K562 (cell line): ENCODE data around the gene MECR. TPM values are rescaled to one million over a fixed set of nuclear protein-coding genes. Genes with fewer than 3 reads are reported as not detected.
A peak's percentile ranks its signal among the peaks of the same experiment; 100 is the strongest.

Experiments
- ARID1B ChIP-seq: fragments of 450-650 bp; IDR thresholded peaks from 2 replicates; pipeline ENCODE4 v1.6.1; 2016; ENCODE audit warnings: antibody characterized with exemption, mild to moderate bottlenecking, inconsistent platforms
- BACH1 ChIP-seq: fragments of 200-800 bp; sonication (Bioruptor generic); IDR thresholded peaks from 2 replicates; pipeline ENCODE4 v1.6.1; 2016; ENCODE audit warnings: missing genetic modification characterization, missing compliant biosample characterization
- DDX20 ChIP-seq: fragments of 450-650 bp; IDR thresholded peaks from 2 replicates; pipeline ENCODE4 v1.6.1; 2016; ENCODE audit warnings: missing genetic modification characterization, low read depth, mild to moderate bottlenecking, missing compliant biosample characterization, moderate library complexity
- HNRNPH1 ChIP-seq: fragments of 200-400 bp; formaldehyde crosslinking; optimal IDR thresholded peaks from 2 replicates; pipeline ENCODE3; 2017; ENCODE audit warnings: low read depth, mild to moderate bottlenecking, low read length, moderate library complexity
- MED1 ChIP-seq: sonication (generic); formaldehyde crosslinking; IDR thresholded peaks from 2 replicates; pipeline ENCODE4 v1.8.1; 2023; ENCODE audit warnings: missing genetic modification reagents, borderline replicate concordance
- SAP30 ChIP-seq: fragments of 200-600 bp; sonication (generic); IDR thresholded peaks from 2 replicates; pipeline ENCODE4 v1.6.1; 2012; ENCODE audit warnings: borderline replicate concordance, low read depth, mild to moderate bottlenecking, moderate library complexity, low read length, control low read depth, inconsistent platforms; ENCODE audit not compliant: insufficient read depth, poor library complexity, severe bottlenecking
- SIX5 ChIP-seq, 2 experiments: IDR thresholded peaks; 2 replicates each; pipeline ENCODE4 v1.6.1; 2011; ENCODE audit warnings: low read length in 2 of 2, borderline replicate concordance in 1 of 2, low read depth in 1 of 2, mild to moderate bottlenecking in 1 of 2, moderate library complexity in 1 of 2; ENCODE audit not compliant: insufficient read depth in 1 of 2
- ZEB2 ChIP-seq: fragments of 450-650 bp; IDR thresholded peaks from 2 replicates; pipeline ENCODE4 v1.6.1; 2016
- ZNF12 ChIP-seq: sonication (generic); formaldehyde crosslinking; IDR thresholded peaks from 2 replicates; pipeline ENCODE4 v1.4.0; 2020; ENCODE audit warnings: mild to moderate bottlenecking, missing genetic modification reagents
- ZNF165 ChIP-seq: fragments of 250-450 bp; sonication (Bioruptor Pico); IDR thresholded peaks from 2 replicates; pipeline ENCODE4 v1.4.0; 2020; ENCODE audit warnings: borderline replicate concordance
- ZNF444 ChIP-seq: fragments of 250-450 bp; sonication (Bioruptor Pico); IDR thresholded peaks from 2 replicates; pipeline ENCODE4 v1.4.0; 2020; ENCODE audit warnings: mild to moderate bottlenecking, moderate library complexity
- polyA plus RNA-seq, 8 experiments: library from polyadenylated mRNA; depleted of rRNA in 4 of 8; stranded (reverse) in 5 of 8; unstranded in 3 of 8; fragments of >200 nt; fragmentation: Nextera tagmentation in 2 of 8; fragmentation: Illumina TruSeq in 1 of 8; extraction: Ambion mirVana in 2 of 8; extraction: Trizol in 1 of 8; gene quantifications; 2 replicates each; pipeline versions ENCODE4 v1.2.1 to v1.2.3, GENCODE V29; 2011 to 2014; ENCODE audit warnings: inconsistent platforms in 1 of 8, missing spikeins in 1 of 8
- total RNA-seq, 7 experiments: library from RNA; depleted of rRNA in 6 of 7; stranded (reverse); fragments of >200 nt in 6 of 7; fragmentation: Illumina TruSeq in 2 of 7; extraction: Trizol in 2 of 7; gene quantifications; 2 replicates each; pipeline versions ENCODE4 v1.2.1 to v1.2.3, GENCODE V29; 2011 to 2021; ENCODE audit warnings: low replicate concordance in 1 of 7
- TF ChIP-seq, protein P1 (sequence below): sonication (generic); formaldehyde crosslinking; IDR thresholded peaks from 2 replicates; pipeline ENCODE4 v1.8.1; 2022; ENCODE audit warnings: missing genetic modification reagents
- TF ChIP-seq, protein P2 (sequence below): IDR thresholded peaks from 2 replicates; pipeline ENCODE4 v1.6.1; 2011; ENCODE audit not compliant: insufficient read length; ENCODE audit errors: extremely low read depth
- TF ChIP-seq, protein P3 (sequence below): sonication (generic); formaldehyde crosslinking; IDR thresholded peaks from 2 replicates; pipeline ENCODE4 v1.8.1; 2022; ENCODE audit warnings: missing genetic modification reagents
- TF ChIP-seq, protein P4 (sequence below): fragments of 200-400 bp; formaldehyde crosslinking; IDR thresholded peaks from 2 replicates; pipeline ENCODE4 v1.6.1; 2017; ENCODE audit warnings: mild to moderate bottlenecking, low read depth, low read length, moderate library complexity
- TF ChIP-seq, protein P5 (sequence below): fragments of 250-450 bp; sonication (Bioruptor Pico); IDR thresholded peaks from 2 replicates; pipeline ENCODE4 v1.4.0; 2020; ENCODE audit warnings: mild to moderate bottlenecking, moderate library complexity
- TF ChIP-seq, protein P6 (sequence below): IDR thresholded peaks from 3 replicates; pipeline ENCODE4 v1.6.1; 2011; ENCODE audit warnings: borderline replicate concordance, mild to moderate bottlenecking; ENCODE audit not compliant: insufficient read length, insufficient read depth

MECR gene
- total and polyA plus RNA-seq, 9 of the 15 experiments (the other 6 are each of a cell fraction or from before 2014, with no cell fraction given): 10.4 to 58.6 (median 42.9) TPM

DNA sequence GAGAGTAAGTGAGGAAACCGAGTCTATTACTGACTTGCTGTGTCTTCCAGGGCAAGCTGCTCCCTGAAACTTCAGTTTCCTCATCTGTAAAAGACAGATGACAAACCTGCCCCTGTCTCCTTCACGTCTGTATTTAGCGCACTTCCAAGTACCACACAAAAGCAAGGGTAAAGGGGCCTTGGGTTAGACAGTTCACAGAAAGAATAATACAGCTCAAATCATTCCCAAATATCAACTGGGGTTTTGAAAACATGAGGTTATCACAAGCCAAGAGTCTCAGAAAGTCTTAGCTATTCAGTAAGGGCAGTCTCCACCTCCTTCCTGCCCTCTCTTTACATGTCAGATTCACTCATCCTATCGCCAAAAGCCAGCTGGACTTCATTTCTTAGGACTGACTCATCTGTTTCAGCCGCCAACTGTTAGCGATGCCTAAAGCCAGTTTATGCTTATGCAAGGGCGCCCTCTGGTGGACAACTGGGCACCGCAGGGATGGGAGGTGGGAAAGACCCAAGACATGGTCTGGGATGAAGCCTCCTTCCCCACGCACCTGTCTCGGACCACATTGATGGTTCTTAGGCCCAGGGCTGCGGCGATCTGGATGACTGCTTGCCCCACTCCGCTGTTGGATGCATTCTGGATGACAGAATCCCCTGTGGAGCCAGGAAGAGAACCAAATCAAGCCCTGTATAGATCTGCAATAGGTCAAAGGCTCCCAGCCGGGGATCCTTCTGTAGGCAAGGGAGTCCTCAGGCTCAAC is 28.0 kb downstream of the MECR start (continued):
- TF ChIP-seq, protein P1, sequence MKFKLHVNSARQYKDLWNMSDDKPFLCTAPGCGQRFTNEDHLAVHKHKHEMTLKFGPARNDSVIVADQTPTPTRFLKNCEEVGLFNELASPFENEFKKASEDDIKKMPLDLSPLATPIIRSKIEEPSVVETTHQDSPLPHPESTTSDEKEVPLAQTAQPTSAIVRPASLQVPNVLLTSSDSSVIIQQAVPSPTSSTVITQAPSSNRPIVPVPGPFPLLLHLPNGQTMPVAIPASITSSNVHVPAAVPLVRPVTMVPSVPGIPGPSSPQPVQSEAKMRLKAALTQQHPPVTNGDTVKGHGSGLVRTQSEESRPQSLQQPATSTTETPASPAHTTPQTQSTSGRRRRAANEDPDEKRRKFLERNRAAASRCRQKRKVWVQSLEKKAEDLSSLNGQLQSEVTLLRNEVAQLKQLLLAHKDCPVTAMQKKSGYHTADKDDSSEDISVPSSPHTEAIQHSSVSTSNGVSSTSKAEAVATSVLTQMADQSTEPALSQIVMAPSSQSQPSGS (CRISPR knock-in tag): no peak
- no peak for TF ChIP-seq DDX20 (tag)
- TF ChIP-seq ZNF165 (CRISPR knock-in tag): no peak; the same call in 1 of the 2 replicates
- TF ChIP-seq HNRNPH1: no peak
- TF ChIP-seq, protein P2, sequence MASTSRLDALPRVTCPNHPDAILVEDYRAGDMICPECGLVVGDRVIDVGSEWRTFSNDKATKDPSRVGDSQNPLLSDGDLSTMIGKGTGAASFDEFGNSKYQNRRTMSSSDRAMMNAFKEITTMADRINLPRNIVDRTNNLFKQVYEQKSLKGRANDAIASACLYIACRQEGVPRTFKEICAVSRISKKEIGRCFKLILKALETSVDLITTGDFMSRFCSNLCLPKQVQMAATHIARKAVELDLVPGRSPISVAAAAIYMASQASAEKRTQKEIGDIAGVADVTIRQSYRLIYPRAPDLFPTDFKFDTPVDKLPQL: no peak
- TF ChIP-seq ARID1B: peak; percentile 96
- peak; percentile 74; the same call in 1 of the 2 replicates for TF ChIP-seq BACH1 (tag)
- no peak for TF ChIP-seq ZNF12 (CRISPR knock-in tag)
- 0 out of 2 replicates have a peak, but pooled peaks have one; percentile 43 for TF ChIP-seq ZEB2
- TF ChIP-seq, protein P3, sequence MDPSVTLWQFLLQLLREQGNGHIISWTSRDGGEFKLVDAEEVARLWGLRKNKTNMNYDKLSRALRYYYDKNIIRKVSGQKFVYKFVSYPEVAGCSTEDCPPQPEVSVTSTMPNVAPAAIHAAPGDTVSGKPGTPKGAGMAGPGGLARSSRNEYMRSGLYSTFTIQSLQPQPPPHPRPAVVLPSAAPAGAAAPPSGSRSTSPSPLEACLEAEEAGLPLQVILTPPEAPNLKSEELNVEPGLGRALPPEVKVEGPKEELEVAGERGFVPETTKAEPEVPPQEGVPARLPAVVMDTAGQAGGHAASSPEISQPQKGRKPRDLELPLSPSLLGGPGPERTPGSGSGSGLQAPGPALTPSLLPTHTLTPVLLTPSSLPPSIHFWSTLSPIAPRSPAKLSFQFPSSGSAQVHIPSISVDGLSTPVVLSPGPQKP (CRISPR knock-in tag): no peak
- TF ChIP-seq, protein P4, sequence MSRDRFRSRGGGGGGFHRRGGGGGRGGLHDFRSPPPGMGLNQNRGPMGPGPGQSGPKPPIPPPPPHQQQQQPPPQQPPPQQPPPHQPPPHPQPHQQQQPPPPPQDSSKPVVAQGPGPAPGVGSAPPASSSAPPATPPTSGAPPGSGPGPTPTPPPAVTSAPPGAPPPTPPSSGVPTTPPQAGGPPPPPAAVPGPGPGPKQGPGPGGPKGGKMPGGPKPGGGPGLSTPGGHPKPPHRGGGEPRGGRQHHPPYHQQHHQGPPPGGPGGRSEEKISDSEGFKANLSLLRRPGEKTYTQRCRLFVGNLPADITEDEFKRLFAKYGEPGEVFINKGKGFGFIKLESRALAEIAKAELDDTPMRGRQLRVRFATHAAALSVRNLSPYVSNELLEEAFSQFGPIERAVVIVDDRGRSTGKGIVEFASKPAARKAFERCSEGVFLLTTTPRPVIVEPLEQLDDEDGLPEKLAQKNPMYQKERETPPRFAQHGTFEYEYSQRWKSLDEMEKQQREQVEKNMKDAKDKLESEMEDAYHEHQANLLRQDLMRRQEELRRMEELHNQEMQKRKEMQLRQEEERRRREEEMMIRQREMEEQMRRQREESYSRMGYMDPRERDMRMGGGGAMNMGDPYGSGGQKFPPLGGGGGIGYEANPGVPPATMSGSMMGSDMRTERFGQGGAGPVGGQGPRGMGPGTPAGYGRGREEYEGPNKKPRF: no peak
- TF ChIP-seq, protein P5, sequence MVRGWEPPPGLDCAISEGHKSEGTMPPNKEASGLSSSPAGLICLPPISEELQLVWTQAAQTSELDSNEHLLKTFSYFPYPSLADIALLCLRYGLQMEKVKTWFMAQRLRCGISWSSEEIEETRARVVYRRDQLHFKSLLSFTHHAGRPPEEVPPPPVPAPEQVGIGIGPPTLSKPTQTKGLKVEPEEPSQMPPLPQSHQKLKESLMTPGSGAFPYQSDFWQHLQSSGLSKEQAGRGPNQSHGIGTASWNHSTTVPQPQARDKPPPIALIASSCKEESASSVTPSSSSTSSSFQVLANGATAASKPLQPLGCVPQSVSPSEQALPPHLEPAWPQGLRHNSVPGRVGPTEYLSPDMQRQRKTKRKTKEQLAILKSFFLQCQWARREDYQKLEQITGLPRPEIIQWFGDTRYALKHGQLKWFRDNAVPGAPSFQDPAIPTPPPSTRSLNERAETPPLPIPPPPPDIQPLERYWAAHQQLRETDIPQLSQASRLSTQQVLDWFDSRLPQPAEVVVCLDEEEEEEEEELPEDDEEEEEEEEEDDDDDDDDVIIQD (CRISPR knock-in tag): no peak
- TF ChIP-seq SIX5 (IDR thresholded peaks at IDR 0.05; ENCODE audit: borderline replicate concordance in 1 of 2, insufficient read depth in 1 of 2, low read depth in 1 of 2, low read length in 2 of 2): no peak
- TF ChIP-seq ZNF444 (CRISPR knock-in tag): no peak
- TF ChIP-seq SAP30: no peak
- TF ChIP-seq, protein P6, sequence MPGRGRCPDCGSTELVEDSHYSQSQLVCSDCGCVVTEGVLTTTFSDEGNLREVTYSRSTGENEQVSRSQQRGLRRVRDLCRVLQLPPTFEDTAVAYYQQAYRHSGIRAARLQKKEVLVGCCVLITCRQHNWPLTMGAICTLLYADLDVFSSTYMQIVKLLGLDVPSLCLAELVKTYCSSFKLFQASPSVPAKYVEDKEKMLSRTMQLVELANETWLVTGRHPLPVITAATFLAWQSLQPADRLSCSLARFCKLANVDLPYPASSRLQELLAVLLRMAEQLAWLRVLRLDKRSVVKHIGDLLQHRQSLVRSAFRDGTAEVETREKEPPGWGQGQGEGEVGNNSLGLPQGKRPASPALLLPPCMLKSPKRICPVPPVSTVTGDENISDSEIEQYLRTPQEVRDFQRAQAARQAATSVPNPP: no peak
- no peak for TF ChIP-seq MED1 (CRISPR knock-in tag)
